GM12878 (cell line): ENCODE measurements around the gene CLDN10. TPM values are rescaled to one million over a fixed set of nuclear protein-coding genes. Genes with fewer than 3 reads are reported as not detected.

ENCODE experiments used
- ATAC-seq: fragments of 200-7000 bp; cut with Tn5 transposase; 3 replicates; pipeline ENCODE4 v1.9.1; 2020; ENCODE audit warnings: mild to moderate bottlenecking, moderate library complexity
- BruUV-seq: library from RNA; stranded (reverse); fragments of 400-500 nt; replicated peaks from 2 replicates; lab custom pipeline; 2021; lab: Mats Ljungman, UMichigan
- CTCF ChIA-PET: fragments of 300-600 bp; sonication (Branson Sonifier 250); formaldehyde crosslinking; extraction: SDS; loops from one replicate; lab custom pipeline; 2021; ENCODE audit warnings: inconsistent platforms; lab: Yijun Ruan, JAX
- POLR2A ChIA-PET: fragments of 350-600 bp; formaldehyde crosslinking; extraction: SDS; loops from one replicate; lab custom pipeline; 2021; ENCODE audit warnings: inconsistent platforms; lab: Charles Lee
- RAD21 ChIA-PET: fragments of 300-600 bp; sonication (Branson Sonifier 250); formaldehyde crosslinking; loops from one replicate; lab custom pipeline; 2023; ENCODE audit warnings: antibody characterized with exemption; ENCODE audit not compliant: unreplicated experiment; lab: Charles Lee
- SMC1A ChIA-PET: fragments of 300-600 bp; sonication (Branson Sonifier 250); formaldehyde crosslinking; loops from one replicate; lab custom pipeline; 2023; ENCODE audit not compliant: unreplicated experiment, uncharacterized antibody; lab: Charles Lee
- DNase-seq: peaks from one replicate; pipeline ENCODE4 v3.0.0-alpha.2; 2011; ENCODE audit warnings: low read depth, low spot score
- FAIRE-seq: peaks from 3 replicates; lab custom pipeline; 2011; peaks lifted over from hg19 to GRCh38; lab: Jason Lieb, UNC
- H2AFZ ChIP-seq: 2 replicates; pipeline ENCODE4 v1.6.0; 2011; ENCODE audit warnings: low read depth, low read length, control low read depth; ENCODE audit not compliant: control insufficient read depth
- H3K27ac ChIP-seq: 2 replicates; pipeline ENCODE4 v1.5.1; 2011; ENCODE audit warnings: control low read depth; ENCODE audit not compliant: control insufficient read depth, insufficient read depth
- H3K27me3 ChIP-seq, 2 experiments: replicated peaks in 1 of 2; 2 replicates each; pipeline versions ENCODE4 v1.6.0 to v1.6.1; 2011; ENCODE audit warnings: low read length in 1 of 2; ENCODE audit not compliant: control insufficient read depth in 2 of 2, insufficient read depth in 2 of 2
- H3K36me3 ChIP-seq, 2 experiments: 2 replicates each; pipeline ENCODE4 v1.5.1; 2011; ENCODE audit warnings: low read length in 1 of 2; ENCODE audit not compliant: control insufficient read depth in 2 of 2, insufficient read depth in 2 of 2
- H3K4me1 ChIP-seq: 2 replicates; pipeline ENCODE4 v1.6.1; 2011; ENCODE audit warnings: mild to moderate bottlenecking, low read length, moderate library complexity, mixed read lengths; ENCODE audit not compliant: control insufficient read depth, insufficient read depth
- H3K4me2 ChIP-seq: 2 replicates; pipeline ENCODE4 v1.6.0; 2011; ENCODE audit warnings: control low read depth; ENCODE audit not compliant: control insufficient read depth, insufficient read depth
- H3K4me3 ChIP-seq: fragments of 200-600 bp; sonication (generic); 2 replicates; pipeline ENCODE4 v1.5.1; 2016
- H3K79me2 ChIP-seq: 2 replicates; pipeline ENCODE4 v1.6.0; 2011; ENCODE audit warnings: low read length; ENCODE audit not compliant: control insufficient read depth, insufficient read depth
- H3K9ac ChIP-seq: 2 replicates; pipeline ENCODE4 v1.8.0; 2011; ENCODE audit warnings: low read length, control low read depth, mixed read lengths; ENCODE audit not compliant: control insufficient read depth, insufficient read depth
- H3K9me3 ChIP-seq: replicated peaks from 3 replicates; pipeline ENCODE4 v1.5.1; 2011; ENCODE audit warnings: mild to moderate bottlenecking, low read length; ENCODE audit not compliant: control insufficient read depth, insufficient read depth
- H4K20me1 ChIP-seq: 2 replicates; pipeline ENCODE4 v1.6.0; 2011; ENCODE audit not compliant: control insufficient read depth, insufficient read depth
- ATF7 ChIP-seq: fragments of 450-650 bp; IDR thresholded peaks from 2 replicates; pipeline ENCODE4 v1.6.1; 2016; ENCODE audit warnings: low read depth, mild to moderate bottlenecking
- CBFB ChIP-seq: IDR thresholded peaks from 2 replicates; pipeline ENCODE4 v1.6.1; 2016; ENCODE audit warnings: antibody characterized with exemption, low read depth
- CBX5 ChIP-seq: sonication (generic); IDR thresholded peaks from 2 replicates; pipeline ENCODE4 v1.6.1; 2016; ENCODE audit warnings: low read depth, moderate library complexity, mild to moderate bottlenecking, inconsistent platforms
- ETV6 ChIP-seq, 2 experiments: fragments of 450-650 bp in 1 of 2; IDR thresholded peaks in 1 of 2; conservative IDR thresholded peaks in 1 of 2; 2 replicates each; pipeline ENCODE4 v1.6.1; 2014; ENCODE audit warnings: antibody characterized with exemption in 1 of 2, borderline replicate concordance in 1 of 2, low read depth in 1 of 2, mild to moderate bottlenecking in 1 of 2, moderate library complexity in 1 of 2
- MTA3 ChIP-seq: IDR thresholded peaks from 2 replicates; pipeline ENCODE4 v1.6.1; 2012; ENCODE audit warnings: low read length, inconsistent platforms, borderline replicate concordance
- NFYA ChIP-seq: IDR thresholded peaks from 2 replicates; pipeline ENCODE4 v1.6.1; 2011; ENCODE audit warnings: low read depth, mild to moderate bottlenecking, low read length, improper control_type of control experiment, borderline replicate concordance
- POLR2AphosphoS2 ChIP-seq: IDR thresholded peaks from 2 replicates; pipeline ENCODE4 v1.6.1; 2011; ENCODE audit warnings: low read depth, mild to moderate bottlenecking, low read length, improper control_type of control experiment, moderate library complexity
- SPI1 ChIP-seq: IDR thresholded peaks from 2 replicates; pipeline ENCODE4 v1.6.1; 2011; ENCODE audit warnings: low read depth, mild to moderate bottlenecking, low read length, moderate library complexity, borderline replicate concordance; ENCODE audit not compliant: insufficient read depth
- SRF ChIP-seq, 2 experiments: IDR thresholded peaks; 2 replicates each; pipeline ENCODE4 v1.6.1; 2011; ENCODE audit warnings: low read depth in 2 of 2, low read length in 2 of 2, mild to moderate bottlenecking in 1 of 2, moderate library complexity in 1 of 2
- TCF12 ChIP-seq: IDR thresholded peaks from 2 replicates; pipeline ENCODE4 v1.6.1; 2011; ENCODE audit warnings: low read depth, mild to moderate bottlenecking, low read length
- ZNF217 ChIP-seq: fragments of 450-650 bp; IDR thresholded peaks from 2 replicates; pipeline ENCODE4 v1.6.1; 2017; ENCODE audit warnings: antibody characterized with exemption, mild to moderate bottlenecking
- WGBS: methylation state at CpG from one replicate; pipeline ENCODE4 v1.1.6; 2016; ENCODE audit warnings: low lambda C conversion rate; ENCODE audit not compliant: insufficient replicate concordance, insufficient coverage; ENCODE audit errors: missing lambda C conversion rate; 5-methylcytosine and 5-hydroxymethylcytosine counted together
- in situ Hi-C: fragments of 300-500 bp; cut with MboI; formaldehyde crosslinking; loops from 9 replicates; pipeline ENCODE4 v1.14.3; 2018; ENCODE audit warnings: mixed read lengths
- intact Hi-C: fragments of 100-400 bp; cut with micrococcal nuclease; formaldehyde crosslinking; loops from one replicate; pipeline ENCODE4 v1.14.2; 2022; ENCODE audit not compliant: unreplicated experiment
- polyA plus RNA-seq, 11 experiments: library from polyadenylated mRNA; depleted of rRNA in 4 of 11; unstranded in 6 of 11; stranded (reverse) in 5 of 11; fragments of >200 nt; fragmentation: Nextera tagmentation in 4 of 11; fragmentation: Illumina TruSeq in 1 of 11; extraction: Ambion mirVana in 4 of 11; extraction: Trizol in 1 of 11; gene quantifications; 1 replicate in 1 of 11; 2 replicates in 10 of 11; pipeline versions ENCODE4 v1.2.1 to v1.2.3, GENCODE V29; 2011 to 2016; ENCODE audit warnings: inconsistent platforms in 2 of 11, missing spikeins in 2 of 11, low read depth in 1 of 11
- total RNA-seq, 4 experiments: library from RNA; depleted of rRNA in 3 of 4; stranded (reverse); fragments of >200 nt in 3 of 4; fragmentation: Illumina TruSeq in 1 of 4; extraction: Trizol in 1 of 4; gene quantifications; 2 replicates each; pipeline versions ENCODE4 v1.2.1 to v1.2.3, GENCODE V29; 2013 to 2021
- TF ChIP-seq, protein P1 (sequence below), 3 experiments: IDR thresholded peaks in 2 of 3; conservative IDR thresholded peaks in 1 of 3; 2 replicates each; pipeline ENCODE4 v1.5.1; 2011; ENCODE audit warnings: low read depth in 3 of 3, low read length in 3 of 3, mild to moderate bottlenecking in 3 of 3, control low read depth in 2 of 3, moderate library complexity in 2 of 3, inconsistent platforms in 1 of 3, mixed read lengths in 1 of 3; ENCODE audit not compliant: control insufficient read depth in 2 of 3, insufficient read depth in 1 of 3; ENCODE audit errors: extremely low read depth in 1 of 3

The CLDN10 gene
- total and polyA plus RNA-seq, 10 of the 15 experiments (the other 5 are each of a cell fraction or from before 2014, with no cell fraction given): not detected

DNA sequence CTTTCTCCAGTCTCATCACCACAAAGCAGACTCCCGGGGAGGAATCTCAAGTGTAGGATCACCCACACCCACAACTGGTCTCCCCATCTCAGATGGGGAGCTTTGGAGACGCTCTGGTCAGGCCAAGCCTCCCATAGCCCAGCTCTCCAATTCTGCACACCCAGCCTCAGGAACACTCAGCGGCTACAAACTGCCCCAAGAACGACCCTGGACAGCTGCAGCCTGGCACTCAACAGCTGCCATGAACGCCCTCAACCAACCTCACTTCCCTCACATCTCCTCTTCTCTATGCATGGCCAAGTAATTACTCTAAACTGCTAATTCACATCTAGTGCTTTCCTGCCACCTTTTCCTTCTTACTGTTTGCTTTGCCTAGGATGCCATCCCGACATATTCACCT, 49.4 kb downstream of the CLDN10 start:
- H3K4me2 ChIP-seq: no peak overlapping the region
- TF ChIP-seq ATF7: no peak
- no peak for TF ChIP-seq ETV6 (conservative IDR thresholded peaks at IDR 0.05 in 1 of 2, IDR thresholded peaks at IDR 0.05 in 1 of 2; ENCODE audit: borderline replicate concordance in 1 of 2, low read depth in 1 of 2)
- TF ChIP-seq MTA3: no peak
- no peak for TF ChIP-seq SPI1
- TF ChIP-seq ZNF217: no peak
- TF ChIP-seq, all 136 proteins: peak for 0
- H3K9ac ChIP-seq: no peak overlapping the region
- ChIA-PET POLR2A (no interaction called here), CTCF (interaction anchor here (2.1 kb wide), 1 partner anchor 108 kb away, joined by 6 read pairs; no protein-coding TSS in a partner anchor), RAD21 (no interaction called here), SMC1A (interaction anchor here (0.6 kb wide), 1 partner anchor 13 kb away, joined by 3 read pairs; no protein-coding TSS in a partner anchor)
- H3K9me3 ChIP-seq: no peaks in the 10 kb centered on the region
- H3K79me2 ChIP-seq: no peaks in the 10 kb centered on the region
- H3K27me3 ChIP-seq: no peaks in the 10 kb centered on the region; a peak in 1 of 4 replicates
- H3K4me1 ChIP-seq: no peaks in the 10 kb centered on the region
- H4K20me1 ChIP-seq: no peaks in the 10 kb centered on the region
- no peaks in the 10 kb centered on the region for H3K36me3 ChIP-seq
- intact Hi-C loops (no loop called here), in situ Hi-C loops (loop anchor here (25.0 kb wide), 1 partner anchor 235 kb away; no protein-coding TSS in a partner anchor)
- H3K27ac ChIP-seq: no peak overlapping the region
- BruUV-seq: no TSS peak
- H3K4me3 ChIP-seq: no peak overlapping the region
- 25% methylated on average over 6 of the region's 6 CpGs for WGBS
- no peak for DNase-seq
- ATAC-seq: no peak
- no peak overlapping the region for H2AFZ ChIP-seq
- no peak for FAIRE-seq

DNA sequence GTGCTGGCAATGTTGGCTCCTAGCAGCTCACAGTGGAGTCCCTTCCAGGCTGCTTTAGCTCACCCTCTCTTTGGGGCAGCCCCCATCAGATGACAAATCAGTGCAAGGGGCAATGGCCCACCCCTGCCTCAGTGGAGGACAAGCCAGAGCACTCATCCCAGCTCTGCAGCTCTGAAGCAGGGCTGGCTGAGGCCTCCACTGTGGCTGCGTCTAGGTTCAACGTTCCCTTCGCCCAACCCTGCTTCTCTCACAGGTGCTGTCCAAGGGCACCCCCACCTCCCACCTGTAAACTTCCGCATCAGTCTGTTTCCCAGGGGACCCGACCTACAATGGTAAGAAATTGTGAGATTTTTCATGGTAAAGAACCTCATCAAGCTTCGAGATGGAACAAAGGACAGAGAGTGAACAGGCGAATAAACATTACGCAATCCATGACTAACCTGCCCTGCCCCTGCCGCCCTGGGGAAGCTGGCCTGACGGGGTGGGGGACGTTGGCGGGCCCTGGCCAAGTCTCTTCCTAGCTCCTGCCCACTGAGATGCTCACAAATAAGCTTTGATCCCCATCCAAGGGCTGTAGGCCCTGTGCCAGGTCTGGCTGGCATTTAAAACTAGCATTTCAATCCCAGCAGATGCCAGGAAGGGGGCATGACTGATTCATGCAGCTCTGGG, 51.5 kb downstream of the CLDN10 start:
- in situ Hi-C loops (loop anchor here (25.0 kb wide), 1 partner anchor 233 kb away; no protein-coding TSS in a partner anchor), intact Hi-C loops (no loop called here)
- H3K79me2 ChIP-seq: no peaks in the 10 kb centered on the region
- no TSS peak for BruUV-seq
- ChIA-PET POLR2A (interaction anchor here (0.5 kb wide), 1 partner anchor 21 kb away, joined by 3 read pairs; no protein-coding TSS in a partner anchor), SMC1A (no interaction called here), CTCF (interaction anchor here (0.7 to 2.1 kb wide), 3 partner anchors 18 to 111 kb away, joined by 3 to 6 read pairs (median 3); no protein-coding TSS in a partner anchor), RAD21 (no interaction called here)
- H3K36me3 ChIP-seq: no peaks in the 10 kb centered on the region
- no peak overlapping the region for H2AFZ ChIP-seq
- no peak overlapping the region for H3K4me2 ChIP-seq
- H3K27ac ChIP-seq: no peak overlapping the region
- no peak for DNase-seq
- peaks cover 3% of the 10 kb centered on the region; the same call in 1 of the 2 replicates for H3K4me1 ChIP-seq
- TF ChIP-seq TCF12: no peak
- TF ChIP-seq CBX5: no peak
- TF ChIP-seq, protein P1, sequence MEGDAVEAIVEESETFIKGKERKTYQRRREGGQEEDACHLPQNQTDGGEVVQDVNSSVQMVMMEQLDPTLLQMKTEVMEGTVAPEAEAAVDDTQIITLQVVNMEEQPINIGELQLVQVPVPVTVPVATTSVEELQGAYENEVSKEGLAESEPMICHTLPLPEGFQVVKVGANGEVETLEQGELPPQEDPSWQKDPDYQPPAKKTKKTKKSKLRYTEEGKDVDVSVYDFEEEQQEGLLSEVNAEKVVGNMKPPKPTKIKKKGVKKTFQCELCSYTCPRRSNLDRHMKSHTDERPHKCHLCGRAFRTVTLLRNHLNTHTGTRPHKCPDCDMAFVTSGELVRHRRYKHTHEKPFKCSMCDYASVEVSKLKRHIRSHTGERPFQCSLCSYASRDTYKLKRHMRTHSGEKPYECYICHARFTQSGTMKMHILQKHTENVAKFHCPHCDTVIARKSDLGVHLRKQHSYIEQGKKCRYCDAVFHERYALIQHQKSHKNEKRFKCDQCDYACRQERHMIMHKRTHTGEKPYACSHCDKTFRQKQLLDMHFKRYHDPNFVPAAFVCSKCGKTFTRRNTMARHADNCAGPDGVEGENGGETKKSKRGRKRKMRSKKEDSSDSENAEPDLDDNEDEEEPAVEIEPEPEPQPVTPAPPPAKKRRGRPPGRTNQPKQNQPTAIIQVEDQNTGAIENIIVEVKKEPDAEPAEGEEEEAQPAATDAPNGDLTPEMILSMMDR (IDR thresholded peaks at IDR 0.05 in 2 of 3, conservative IDR thresholded peaks at IDR 0.05 in 1 of 3; ENCODE audit: control insufficient read depth in 2 of 3, extremely low read depth in 1 of 3, insufficient read depth in 1 of 3, low read depth in 3 of 3, low read length in 3 of 3): no peak
- TF ChIP-seq CBFB: no peak
- TF ChIP-seq POLR2AphosphoS2: no peak
- TF ChIP-seq SRF (IDR thresholded peaks at IDR 0.05; ENCODE audit: low read depth in 2 of 2, low read length in 2 of 2): no peak
- TF ChIP-seq NFYA: no peak
- no peaks in the 10 kb centered on the region for H4K20me1 ChIP-seq
- peaks cover 0 to 2% of the 10 kb centered on the region in 2 experiments; a peak in 2 of 4 replicates for H3K27me3 ChIP-seq
- no peak overlapping the region for H3K4me3 ChIP-seq
- no peak overlapping the region for H3K9ac ChIP-seq
- WGBS: 73% methylated on average over 12 of the region's 12 CpGs
- FAIRE-seq: no peak
- H3K9me3 ChIP-seq: no peaks in the 10 kb centered on the region
- no peak for ATAC-seq
